NCI-H748 (cell line): ENCODE results near the gene BPIFB2.

Experiments
- DNase-seq: peaks from one replicate; lab custom pipeline; 2025; ENCODE audit not compliant: unreplicated experiment; lab: John Stamatoyannopoulos, UW

BPIFB2 gene

GRCh38 chr20:33067806-33068205 lies 60.3 kb downstream of the BPIFB2 start:
- DNase-seq: no peak

DNA sequence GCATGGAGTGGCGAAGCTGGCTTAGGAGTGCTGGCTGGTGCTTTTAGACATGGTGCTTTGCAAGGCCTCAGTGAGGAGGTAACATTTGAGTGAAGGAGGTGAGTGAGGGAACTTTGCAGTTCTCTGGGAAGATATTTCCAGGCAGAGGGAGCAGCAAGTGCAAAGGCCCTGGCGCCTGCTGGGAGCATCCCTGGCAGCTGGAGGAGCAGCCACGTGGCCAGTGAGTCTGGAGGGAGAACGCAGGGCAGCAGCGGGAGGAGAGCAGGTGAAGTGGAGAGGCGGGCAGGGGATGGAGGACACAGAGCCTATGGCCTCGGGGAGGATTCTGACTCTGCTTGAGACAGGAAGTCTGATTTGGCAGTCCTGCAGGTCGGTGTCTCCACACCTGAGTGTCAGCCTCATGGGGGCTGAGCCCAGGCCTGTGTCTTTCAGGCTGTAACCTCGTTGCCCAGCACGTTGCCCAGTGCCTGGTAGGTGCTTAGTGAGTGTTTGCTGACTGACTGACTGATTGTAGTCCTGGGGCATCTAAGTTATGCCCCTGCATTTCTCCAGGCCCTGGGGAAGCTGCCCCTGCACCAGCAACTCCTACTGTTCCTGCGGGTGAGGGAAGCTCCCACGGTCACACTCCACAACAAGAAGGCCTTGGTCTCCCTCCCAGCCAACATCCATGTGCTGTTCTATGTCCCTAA lies 60.9 kb downstream of the BPIFB2 start:
- no peak for DNase-seq

- DNase-seq: no peak
These were observed 62.2 kb downstream of the BPIFB2 start for GRCh38 chr20:33069673-33070072.

DNA sequence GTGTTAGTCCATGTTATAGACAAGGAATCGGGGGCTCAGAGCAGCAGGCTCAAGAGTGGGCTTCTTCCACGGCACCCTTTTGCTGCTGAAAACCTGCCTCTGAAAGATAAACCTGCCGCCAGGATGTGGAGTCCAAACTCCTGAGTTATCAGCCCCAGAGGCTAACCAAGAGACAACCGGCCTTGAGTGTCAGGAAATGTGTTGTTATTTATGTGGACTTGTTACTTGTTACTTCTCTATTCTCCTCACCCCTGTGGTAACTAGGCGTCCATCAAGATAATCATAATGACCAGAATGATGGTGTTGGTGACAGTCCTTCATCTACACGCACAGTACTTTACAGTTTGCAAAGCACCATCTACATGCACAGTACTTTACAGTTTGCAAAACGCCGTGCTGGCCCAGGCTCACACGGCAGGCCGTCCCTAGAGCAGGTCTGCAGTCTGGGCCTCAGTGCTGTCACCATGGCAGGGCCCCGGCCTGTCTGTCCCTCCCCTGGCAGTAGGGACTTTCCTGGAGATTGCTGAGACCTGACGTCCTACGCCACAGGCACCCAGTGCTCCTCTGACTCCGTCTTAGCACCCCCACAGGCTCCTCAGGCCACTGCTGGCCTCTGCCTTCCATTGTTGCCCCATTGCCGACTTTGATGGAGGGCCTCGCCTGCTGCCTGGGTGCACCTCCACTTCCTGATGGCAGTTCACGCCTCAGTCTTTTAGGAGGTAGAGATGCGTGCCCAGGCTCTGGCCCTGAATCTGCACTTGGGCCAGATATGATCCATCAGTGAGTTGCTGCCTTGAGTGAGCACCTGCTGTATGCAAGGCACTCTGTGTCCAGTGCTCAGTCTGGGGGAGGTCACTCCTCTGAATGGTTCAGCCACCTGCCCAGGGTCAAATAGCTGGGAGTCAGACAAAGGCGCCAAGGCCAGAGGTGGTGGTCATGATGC lies 62.9 kb downstream of the BPIFB2 start:
- DNase-seq: no peak

GRCh38 chr20:33071198-33071597 lies 63.7 kb downstream of the BPIFB2 start:
- DNase-seq: no peak

DNA sequence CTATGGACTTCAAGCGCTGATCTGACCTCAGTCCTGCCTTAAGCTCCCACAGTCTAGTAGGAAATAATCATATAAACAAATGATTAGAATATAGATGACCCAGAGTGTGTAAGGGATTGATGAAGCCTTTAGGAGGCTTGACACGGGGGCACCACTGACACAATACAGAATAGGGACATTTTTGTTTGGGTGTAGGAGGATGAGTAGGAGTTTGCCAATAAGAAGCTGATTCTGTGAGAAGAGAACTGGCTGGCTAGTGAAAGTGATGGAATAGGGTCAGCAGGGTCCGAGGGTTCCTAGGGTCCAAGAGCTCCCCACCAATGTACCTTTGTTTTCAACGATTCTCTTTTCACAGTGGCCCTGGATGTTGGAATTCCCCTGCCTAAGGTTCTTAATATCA lies 64.9 kb downstream of the BPIFB2 start:
- DNase-seq: no peak

GRCh38 chr20:33072813-33073212 lies 65.3 kb downstream of the BPIFB2 start:
- no peak for DNase-seq
